GM21381 (cell line): ENCODE results near the gene ADARB2.
"Not testable (repeated sequence)": the region's sequence is repeated elsewhere in the genome, so short reads cannot be mapped to it uniquely, and the experiment has no call there.

Experiments used
- ATAC-seq: cut with Tn5 transposase; IDR thresholded peaks from one replicate; pipeline ENCODE4 v1.9.1; 2021; ENCODE audit warnings: mild to moderate bottlenecking, moderate library complexity; ENCODE audit not compliant: unreplicated experiment

The ADARB2 gene

GRCh38 chr10:1169981-1170866 is 567.1 kb downstream of the ADARB2 start:
- ATAC-seq: no peak

DNA sequence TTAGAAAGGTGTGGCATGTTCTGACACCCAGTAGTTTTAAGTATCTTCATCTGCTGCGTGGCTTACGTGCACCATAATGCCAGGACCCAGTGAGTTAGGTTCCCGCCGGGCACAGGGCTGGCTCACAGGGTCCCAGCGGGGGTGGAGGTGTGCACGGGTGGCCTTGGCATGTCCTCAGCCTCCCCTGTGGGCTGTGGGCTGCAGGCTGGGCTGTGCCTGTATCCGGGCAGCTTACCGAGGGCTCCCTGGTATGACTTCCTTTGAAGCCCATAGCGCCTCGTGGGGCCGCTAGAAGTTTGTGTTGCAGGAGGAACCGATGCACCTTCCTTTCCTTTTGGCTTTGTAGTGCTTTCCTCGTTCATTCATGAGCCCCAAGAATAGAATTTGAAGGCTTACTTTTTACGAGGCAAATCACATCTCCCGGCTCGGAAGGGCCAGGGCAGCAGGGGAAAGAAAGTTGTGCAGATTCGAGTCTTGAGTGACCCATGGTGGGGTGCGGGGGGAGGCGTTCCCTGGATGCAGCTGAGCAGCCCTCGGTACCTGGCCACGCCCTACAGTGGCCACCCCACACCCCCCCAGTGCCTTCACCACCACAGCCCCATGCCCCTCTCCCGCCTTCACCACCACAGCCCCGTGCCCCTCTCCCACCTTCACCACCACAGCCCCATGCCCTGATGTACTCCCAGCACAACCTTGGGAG is 568.0 kb downstream of the ADARB2 start:
- ATAC-seq: no peak

GRCh38 chr10:1168763-1169162 is 568.6 kb downstream of the ADARB2 start:
- no peak for ATAC-seq

DNA sequence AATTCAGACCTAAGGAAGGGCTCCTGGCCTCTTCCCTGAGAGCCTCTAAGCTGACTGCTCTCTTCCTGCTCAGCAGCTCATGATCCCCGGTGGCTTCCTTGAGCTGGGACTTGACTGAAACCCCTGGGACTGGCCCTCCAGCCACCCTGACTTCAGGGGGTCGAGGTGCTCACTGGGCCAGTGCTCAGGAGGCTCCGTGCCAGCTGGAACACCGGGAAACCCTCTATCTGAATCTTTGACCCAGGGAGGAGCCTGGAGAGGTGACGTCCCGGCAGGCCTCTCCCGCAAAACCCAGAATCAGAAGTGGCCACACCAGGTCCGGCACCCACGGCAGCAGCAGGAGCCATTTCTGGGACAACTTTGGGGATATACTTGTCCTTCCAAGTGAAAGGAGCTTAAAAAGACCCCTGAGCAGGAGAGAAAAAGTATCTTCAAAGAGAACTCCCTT is 570.5 kb downstream of the ADARB2 start:
- no peak for ATAC-seq

DNA sequence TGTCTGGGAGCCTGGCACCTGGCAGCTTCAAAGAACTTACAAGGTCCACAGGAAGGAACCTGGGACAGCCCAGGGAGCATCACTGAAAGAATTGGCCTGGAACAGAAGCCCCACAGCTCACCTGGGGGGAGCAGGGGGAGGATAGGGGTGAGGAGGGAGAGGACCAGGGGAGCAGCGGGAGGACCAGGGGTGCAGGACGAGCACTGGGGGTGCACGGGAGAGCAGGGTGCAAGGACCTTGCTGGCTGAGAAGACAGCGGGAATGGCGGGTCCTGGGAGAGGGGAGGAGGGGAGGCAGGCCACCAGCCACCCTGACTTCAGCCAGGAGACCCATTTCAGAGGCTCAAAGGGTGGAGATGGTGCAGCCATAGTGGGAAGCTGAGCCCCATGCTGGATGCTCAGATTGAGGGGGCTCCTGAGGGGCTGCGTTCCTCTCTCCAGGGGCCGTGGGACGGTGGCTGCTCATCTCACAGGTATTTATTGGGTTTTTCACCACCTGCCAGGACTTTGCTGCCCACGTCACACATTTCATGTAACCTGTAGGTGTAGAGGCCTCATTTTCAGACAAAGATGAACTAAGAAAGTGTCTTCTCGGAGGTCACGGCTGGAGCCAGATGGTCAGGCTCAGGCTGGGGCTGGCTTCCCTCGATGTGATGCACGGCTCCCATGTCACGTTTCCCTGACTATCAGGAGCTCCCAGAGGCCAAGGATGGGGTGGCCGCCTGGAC is 571.1 kb downstream of the ADARB2 start:
- no peak for ATAC-seq

DNA sequence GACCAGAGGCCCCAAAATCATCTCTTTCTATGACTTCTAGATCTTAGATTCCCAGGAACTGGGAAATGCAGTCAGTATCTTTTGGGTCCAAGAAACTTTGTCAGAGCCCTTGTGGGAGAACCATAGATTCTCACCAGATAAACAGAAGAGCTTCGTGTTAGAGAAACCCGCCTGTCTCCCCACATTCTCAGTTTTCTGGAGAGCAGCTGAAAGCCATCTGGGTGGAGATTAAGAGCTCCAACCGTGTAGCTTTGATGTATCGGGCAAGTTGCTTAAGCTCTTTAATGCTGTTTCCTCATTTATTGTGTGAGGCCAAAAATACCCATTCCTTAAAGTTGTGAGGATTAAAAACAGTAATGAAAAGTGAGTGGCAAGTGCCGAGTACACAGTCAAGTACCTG is 573.5 kb downstream of the ADARB2 start:
- ATAC-seq: no peak

DNA sequence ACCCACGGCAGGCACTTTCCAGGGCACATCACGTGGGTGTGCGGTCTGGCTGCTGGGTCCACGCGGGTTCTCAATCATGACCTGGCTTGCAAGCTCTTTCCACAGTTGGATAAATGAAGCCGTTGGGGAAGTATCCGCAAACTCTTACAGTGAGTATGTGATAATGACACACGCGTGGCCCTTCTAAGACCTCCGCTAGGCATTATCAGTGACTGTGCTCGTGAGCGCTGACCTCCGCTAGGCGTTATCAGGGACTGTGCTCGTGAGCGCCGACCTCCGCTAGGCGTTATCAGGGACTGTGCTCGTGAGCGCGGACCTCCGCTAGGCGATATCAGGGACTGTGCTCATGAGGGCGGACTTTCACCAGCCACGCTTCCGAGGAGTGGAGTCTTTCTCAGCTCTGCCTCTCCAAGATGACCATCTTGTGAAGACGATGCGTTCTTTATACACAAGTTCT is 574.1 kb downstream of the ADARB2 start:
- ATAC-seq: no peak

DNA sequence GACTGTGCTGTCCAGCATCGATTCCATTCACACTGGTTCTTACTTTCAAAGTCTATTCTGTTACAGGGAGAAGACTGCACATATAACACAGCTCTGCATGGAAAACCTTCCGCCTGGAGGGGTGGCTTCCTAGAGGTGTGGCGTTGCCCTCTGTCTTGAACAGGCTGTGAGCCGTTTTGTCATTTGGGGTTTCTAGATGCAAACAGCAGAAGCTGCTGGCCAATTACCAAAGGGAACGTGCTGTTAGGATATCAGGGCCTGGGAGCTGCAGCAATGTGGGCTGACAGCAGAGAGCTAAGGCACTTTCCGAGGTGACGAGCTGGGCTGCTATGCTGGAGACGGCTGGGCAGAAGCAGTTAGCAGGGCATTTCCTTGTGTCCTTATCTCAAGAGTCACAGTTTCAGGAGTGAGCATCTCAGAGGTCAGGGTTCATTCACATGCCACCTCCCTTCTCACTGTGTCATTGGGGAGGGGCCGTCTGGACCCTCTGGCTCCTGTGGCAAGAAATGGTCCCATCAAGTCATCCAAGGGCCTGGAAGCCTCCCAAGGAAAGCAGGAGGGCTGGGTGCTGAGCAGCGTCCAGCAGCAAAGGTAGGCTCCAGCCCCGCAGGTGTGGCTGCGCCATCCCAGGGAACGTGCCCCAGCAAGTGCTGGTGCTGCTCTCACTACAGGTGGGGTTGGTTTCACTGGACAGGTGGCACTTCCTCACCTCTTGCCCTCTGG is 574.7 kb downstream of the ADARB2 start:
- ATAC-seq: no peak

- ATAC-seq: not testable (repeated sequence)
Observed at GRCh38 chr10:1161315-1161673, 576.0 kb downstream of the ADARB2 start.

GRCh38 chr10:1160561-1161314 is 576.6 kb downstream of the ADARB2 start:
- no peak for ATAC-seq

GRCh38 chr10:1159131-1160061 is 577.9 kb downstream of the ADARB2 start:
- ATAC-seq: no peak

DNA sequence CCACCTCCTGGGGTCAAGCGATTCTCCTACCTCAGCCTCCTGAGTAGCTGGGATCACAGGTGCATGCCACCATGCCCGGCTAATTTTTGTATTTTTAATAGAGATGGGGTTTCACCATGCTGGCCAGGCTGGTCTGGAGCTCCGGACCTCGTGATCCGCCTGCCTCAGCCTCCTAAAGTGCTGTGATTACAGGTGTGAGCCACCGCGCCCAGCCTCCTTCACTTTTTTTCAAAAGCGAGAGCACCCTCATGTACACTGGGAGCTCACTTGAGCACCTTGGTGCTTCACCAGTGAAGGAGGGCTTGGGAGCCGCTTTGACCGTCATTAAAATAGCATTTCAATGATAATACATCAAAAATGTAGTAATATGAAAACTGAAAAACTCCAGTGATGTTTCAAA is 578.8 kb downstream of the ADARB2 start:
- not testable (repeated sequence) for ATAC-seq

DNA sequence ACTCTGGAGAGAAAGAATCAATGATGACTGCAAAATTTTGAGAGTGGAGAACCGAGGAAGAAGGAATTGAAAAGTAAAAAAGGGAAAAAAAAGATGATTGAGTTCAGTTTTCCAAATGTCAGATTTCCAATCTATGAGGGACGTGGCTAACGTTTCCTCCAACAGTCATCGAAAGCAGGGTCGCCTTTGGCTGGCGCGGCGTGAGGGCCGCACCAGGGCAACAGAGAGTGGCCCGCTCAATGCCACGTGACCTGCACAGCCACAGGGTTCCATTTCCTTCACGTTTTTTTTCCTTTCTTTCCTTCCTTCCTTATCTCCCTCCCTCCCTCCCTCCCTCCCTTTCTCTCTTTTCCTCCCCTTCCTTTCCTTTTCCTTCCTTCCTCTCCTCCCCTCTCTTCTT is 579.3 kb downstream of the ADARB2 start:
- ATAC-seq: no peak

GRCh38 chr10:1157615-1157933 is 579.8 kb downstream of the ADARB2 start:
- no peak for ATAC-seq

DNA sequence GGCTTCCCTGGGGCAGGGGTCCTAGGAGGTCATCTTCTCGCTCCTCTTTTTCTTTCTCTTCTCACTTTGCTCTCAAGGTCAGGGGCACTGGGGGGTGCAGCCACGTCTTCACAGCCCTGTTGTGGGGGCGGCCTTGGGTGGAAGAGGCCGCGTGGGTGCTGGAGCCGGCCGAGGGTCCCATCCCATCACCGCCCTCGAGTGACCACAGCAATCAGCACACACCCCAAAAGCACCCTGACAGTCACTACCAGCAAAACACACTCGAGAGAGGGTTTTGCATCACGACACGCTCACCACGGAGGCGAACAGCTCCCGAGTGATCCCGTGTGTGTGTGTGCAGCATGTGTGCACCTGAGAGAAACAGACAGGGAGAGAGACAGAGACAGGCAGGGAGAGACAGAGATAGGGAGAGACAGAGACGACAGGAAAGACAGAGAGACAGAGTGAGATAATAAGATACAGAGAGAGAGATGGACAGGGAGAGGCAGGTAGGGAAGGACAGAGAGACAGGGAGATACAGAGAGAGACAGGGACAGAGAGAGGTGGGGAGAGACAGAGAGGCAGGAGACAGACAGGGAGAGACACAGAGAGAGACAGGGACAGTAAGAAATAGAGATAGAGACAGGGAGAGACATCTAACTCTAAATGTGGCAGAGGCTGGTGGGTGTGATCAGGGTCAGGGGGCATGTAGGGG is 580.3 kb downstream of the ADARB2 start:
- ATAC-seq: no peak

DNA sequence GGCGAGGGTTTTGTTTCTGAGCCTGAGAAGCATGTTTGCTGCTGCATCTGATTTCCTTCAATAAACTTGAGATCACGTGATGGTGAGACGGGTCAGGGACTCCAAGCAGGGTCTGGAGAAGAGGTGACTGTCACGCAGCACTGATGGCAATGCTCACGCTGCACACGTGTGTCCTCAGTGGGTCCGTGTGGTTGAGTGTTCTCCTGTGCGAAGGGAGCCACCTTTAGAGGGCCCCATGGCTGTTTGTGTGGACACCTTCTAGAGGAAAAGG is 580.8 kb downstream of the ADARB2 start:
- no peak for ATAC-seq

- ATAC-seq: no peak
Observed at GRCh38 chr10:1155791-1156615, 581.3 kb downstream of the ADARB2 start.
